ENCODE measurements around the gene SGCA.
A peak's percentile ranks its signal among the peaks of the same experiment; 100 is the strongest.

SGCA gene

GRCh38 chr17:50143461-50144176 lies 22.2 kb upstream of the SGCA start:
- Histone ChIP-seq H3F3A (ENCODE audit: control insufficient read depth, insufficient read depth) (peaks cover 4% of the 10 kb centered on the region; the same call in 1 of the 2 replicates), H3K27ac (ENCODE audit: low read depth, low read length) (no peak overlapping the region), H3K36me3 (ENCODE audit: control insufficient read depth, low read length) (peaks cover 95% of the 10 kb centered on the region), H4K20me1 (ENCODE audit: control insufficient read depth, insufficient read depth, low read depth, low read length) (peaks cover 22% of the 10 kb centered on the region), H3K4me3 (ENCODE audit: low read length) (no peak overlapping the region), H3K4me2 (ENCODE audit: low read length) (peak overlapping the region; percentile 86; the same call in 1 of the 2 replicates), H3K9me3 (ENCODE audit: control insufficient read depth, insufficient read depth, low read length) (no peaks in the 10 kb centered on the region), H3K4me1 (ENCODE audit: control insufficient read depth, low read length) (peaks cover 81% of the 10 kb centered on the region), H3K27me3 (ENCODE audit: control insufficient read depth, low read length) (no peaks in the 10 kb centered on the region), H3K9me2 (replicated peaks; ENCODE audit: control insufficient read depth, low read length) (no peaks in the 10 kb centered on the region), H3K79me2 (ENCODE audit: control insufficient read depth, low read length) (peaks cover 77% of the 10 kb centered on the region)
- TF ChIP-seq EZH2phosphoT487 (IDR thresholded peaks at IDR 0.05; ENCODE audit: borderline replicate concordance, low read length) (no peak), CTCF (IDR thresholded peaks at IDR 0.05; ENCODE audit: low read depth, low read length, poor library complexity, severe bottlenecking) (no peak)

- H3K79me2 ChIP-seq (ENCODE audit: control insufficient read depth, low read length), result peaks cover 79% of the 10 kb centered on the region
Observed at GRCh38 chr17:50144355-50144754, 21.4 kb upstream of the SGCA start.

GRCh38 chr17:50144845-50145531 lies 20.8 kb upstream of the SGCA start:
- no peaks in the 10 kb centered on the region for H3K9me2 ChIP-seq (replicated peaks; ENCODE audit: control insufficient read depth, low read length)
- peak overlapping the region; percentile 86 for H3K4me2 ChIP-seq (ENCODE audit: low read length)
- peaks cover 10% of the 10 kb centered on the region; the same call in 1 of the 2 replicates for H4K20me1 ChIP-seq (ENCODE audit: control insufficient read depth, insufficient read depth, low read depth, low read length)
- H3K4me3 ChIP-seq (ENCODE audit: low read length), result peak overlapping the region; percentile 8
- peaks cover 79% of the 10 kb centered on the region for H3K4me1 ChIP-seq (ENCODE audit: control insufficient read depth, low read length)
- H3K9me3 ChIP-seq (ENCODE audit: control insufficient read depth, insufficient read depth, low read length), result no peaks in the 10 kb centered on the region
- H3F3A ChIP-seq (ENCODE audit: control insufficient read depth, insufficient read depth), result peaks cover 8% of the 10 kb centered on the region; the same call in 1 of the 2 replicates
- no peaks in the 10 kb centered on the region for H3K27me3 ChIP-seq (ENCODE audit: control insufficient read depth, low read length)
- H3K79me2 ChIP-seq (ENCODE audit: control insufficient read depth, low read length), result peaks cover 81% of the 10 kb centered on the region
- peaks cover 90% of the 10 kb centered on the region for H3K36me3 ChIP-seq (ENCODE audit: control insufficient read depth, low read length)
- TF ChIP-seq CTCF (IDR thresholded peaks at IDR 0.05; ENCODE audit: low read depth, low read length, poor library complexity, severe bottlenecking) (no peak), EZH2phosphoT487 (IDR thresholded peaks at IDR 0.05; ENCODE audit: borderline replicate concordance, low read length) (no peak)
- 0 out of 2 replicates have a peak overlapping the region, but pooled peaks have one; percentile 12 for H3K27ac ChIP-seq (ENCODE audit: low read depth, low read length)

More at GRCh38 chr17:50144355-50144754, 21.4 kb upstream of the SGCA start:
- Histone ChIP-seq H3K27ac (ENCODE audit: low read depth, low read length) (no peak overlapping the region), H3K4me3 (ENCODE audit: low read length) (peak overlapping the region; percentile 8), H3F3A (ENCODE audit: control insufficient read depth, insufficient read depth) (peaks cover 8% of the 10 kb centered on the region; the same call in 1 of the 2 replicates), H3K9me3 (ENCODE audit: control insufficient read depth, insufficient read depth, low read length) (no peaks in the 10 kb centered on the region), H4K20me1 (ENCODE audit: control insufficient read depth, insufficient read depth, low read depth, low read length) (peaks cover 14% of the 10 kb centered on the region), H3K4me2 (ENCODE audit: low read length) (peak overlapping the region; percentile 86), H3K27me3 (ENCODE audit: control insufficient read depth, low read length) (no peaks in the 10 kb centered on the region), H3K4me1 (ENCODE audit: control insufficient read depth, low read length) (peaks cover 83% of the 10 kb centered on the region), H3K9me2 (replicated peaks; ENCODE audit: control insufficient read depth, low read length) (no peaks in the 10 kb centered on the region), H3K36me3 (ENCODE audit: control insufficient read depth, low read length) (peaks cover 92% of the 10 kb centered on the region)
- no peak for TF ChIP-seq CTCF (IDR thresholded peaks at IDR 0.05; ENCODE audit: low read depth, low read length, poor library complexity, severe bottlenecking)
- no peak for TF ChIP-seq EZH2phosphoT487 (IDR thresholded peaks at IDR 0.05; ENCODE audit: borderline replicate concordance, low read length)
